Stimulated activated CD4-positive, alpha-beta T cell treated with anti-CD3 and anti-CD28 coated beads, TNF-alpha, amount 100 ng/mL, for 48 hours (primary cell): Measurements from ENCODE around the gene PTPRR.

Experiments
- DNase-seq, 3 donors: peaks; one replicate each; pipeline ENCODE4 v3.0.0-alpha.2; 2020; ENCODE audit warnings: low read depth in 3 of 3

PTPRR gene

GRCh38 chr12:70695361-70696023 is 225.0 kb downstream of the PTPRR start:
- no peak for DNase-seq

GRCh38 chr12:70692681-70693288 is 227.8 kb downstream of the PTPRR start:
- no peak for DNase-seq

GRCh38 chr12:70691018-70691672 is 229.4 kb downstream of the PTPRR start:
- no peak for DNase-seq

- no peak for DNase-seq
Observed at GRCh38 chr12:70686907-70687306, 233.6 kb downstream of the PTPRR start.

- no peak for DNase-seq
Observed at GRCh38 chr12:70686299-70686698, 234.2 kb downstream of the PTPRR start.

DNA sequence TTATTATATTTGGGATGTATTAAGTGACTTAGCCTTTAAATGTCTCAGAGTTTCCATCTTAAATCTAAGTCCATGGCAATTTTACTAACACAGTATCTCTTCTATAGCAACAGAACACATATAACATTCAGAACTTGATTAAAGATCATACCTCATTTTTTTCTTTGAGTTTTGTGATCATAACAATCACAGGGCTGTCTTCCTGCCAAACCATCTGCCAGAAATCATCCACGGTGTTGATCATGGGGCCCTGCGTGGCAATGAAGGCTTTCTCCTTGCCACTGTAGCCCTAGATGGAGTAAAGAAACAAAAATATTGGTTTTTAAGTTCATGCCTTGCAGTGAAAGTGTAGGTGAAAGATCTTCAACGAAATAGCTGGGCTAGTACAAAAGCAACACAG is 236.6 kb downstream of the PTPRR start:
- DNase-seq = no peak

DNA sequence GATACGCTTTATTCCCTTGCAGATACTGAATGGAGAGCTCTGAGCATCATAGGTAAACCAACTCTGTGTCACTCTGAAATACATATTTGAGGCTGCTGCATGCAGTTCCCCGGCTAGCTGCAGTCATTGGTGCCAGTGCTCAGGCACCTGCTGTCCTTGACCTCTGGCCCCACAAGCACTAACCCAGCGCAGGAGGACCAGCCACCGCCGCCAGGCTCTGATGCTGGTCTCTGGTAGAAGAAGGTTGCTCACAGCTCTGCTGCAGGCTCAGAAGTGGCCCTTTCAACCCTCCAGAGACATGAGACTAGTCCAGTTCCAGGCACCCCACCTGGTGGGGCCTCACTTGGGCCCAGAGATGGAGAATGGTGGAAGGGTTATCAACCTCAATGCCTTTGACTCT is 248.8 kb downstream of the PTPRR start:
- DNase-seq = no peak

DNA sequence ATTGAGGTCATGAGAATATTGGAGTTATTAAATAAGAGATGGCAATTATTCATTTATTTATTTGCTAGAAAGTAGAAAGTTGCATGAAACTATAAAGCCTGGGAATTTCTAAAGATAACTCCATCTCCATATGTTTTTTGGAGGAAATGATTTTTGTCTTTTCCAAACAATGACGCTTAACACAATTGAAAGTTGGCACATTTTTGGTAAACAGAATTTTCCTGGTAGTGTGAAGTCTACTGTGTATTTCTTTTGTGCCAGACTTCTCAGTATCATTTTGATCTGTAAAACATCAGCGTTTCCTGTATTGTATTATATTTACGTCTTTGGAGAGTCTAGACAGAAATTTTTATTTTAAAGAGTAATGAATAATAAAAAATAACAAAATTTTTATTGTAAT is 249.6 kb downstream of the PTPRR start:
- DNase-seq = no peak

GRCh38 chr12:70667253-70667652 is 253.3 kb downstream of the PTPRR start:
- no peak for DNase-seq

DNA sequence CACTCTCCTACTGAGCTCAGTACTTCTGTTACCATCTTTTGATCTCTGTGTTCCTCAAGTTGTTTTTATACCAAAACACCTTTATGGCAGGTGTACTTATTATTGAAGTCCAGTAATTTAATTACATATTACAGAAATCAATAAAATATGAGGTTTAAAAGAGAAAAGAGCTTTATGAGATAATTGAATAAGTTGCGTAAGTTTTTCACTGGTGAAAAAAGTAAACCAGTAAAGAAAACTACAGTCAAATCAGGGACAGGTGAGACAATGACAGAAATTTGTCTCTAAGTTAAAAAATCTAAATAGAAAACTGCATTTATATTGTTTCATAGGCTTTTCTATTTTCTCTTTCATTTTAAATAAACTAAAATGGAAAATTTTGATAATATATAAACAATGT is 254.2 kb downstream of the PTPRR start:
- DNase-seq = no peak

DNA sequence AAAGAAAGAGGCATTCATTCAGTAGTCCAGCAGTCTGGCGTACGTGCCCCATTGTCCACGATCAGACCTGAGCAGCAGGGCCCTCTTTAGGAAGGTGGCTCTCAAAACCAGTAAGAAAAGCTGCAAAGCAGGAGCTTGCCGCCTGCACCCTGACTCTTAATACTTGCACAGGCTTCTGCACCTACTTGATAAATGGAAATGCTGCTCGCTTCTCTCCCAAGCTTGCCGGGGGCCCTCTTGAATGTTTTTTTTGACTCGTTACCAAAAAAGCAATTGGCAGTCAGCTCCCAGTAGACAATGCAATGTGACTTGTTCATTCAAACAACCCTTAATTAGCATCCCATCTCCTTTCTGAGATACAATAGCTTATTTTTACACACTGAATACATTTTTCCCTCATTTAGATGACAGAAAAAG is 256.1 kb downstream of the PTPRR start:
- DNase-seq = no peak

GRCh38 chr12:70663838-70664237 is 256.7 kb downstream of the PTPRR start:
- no peak for DNase-seq

DNA sequence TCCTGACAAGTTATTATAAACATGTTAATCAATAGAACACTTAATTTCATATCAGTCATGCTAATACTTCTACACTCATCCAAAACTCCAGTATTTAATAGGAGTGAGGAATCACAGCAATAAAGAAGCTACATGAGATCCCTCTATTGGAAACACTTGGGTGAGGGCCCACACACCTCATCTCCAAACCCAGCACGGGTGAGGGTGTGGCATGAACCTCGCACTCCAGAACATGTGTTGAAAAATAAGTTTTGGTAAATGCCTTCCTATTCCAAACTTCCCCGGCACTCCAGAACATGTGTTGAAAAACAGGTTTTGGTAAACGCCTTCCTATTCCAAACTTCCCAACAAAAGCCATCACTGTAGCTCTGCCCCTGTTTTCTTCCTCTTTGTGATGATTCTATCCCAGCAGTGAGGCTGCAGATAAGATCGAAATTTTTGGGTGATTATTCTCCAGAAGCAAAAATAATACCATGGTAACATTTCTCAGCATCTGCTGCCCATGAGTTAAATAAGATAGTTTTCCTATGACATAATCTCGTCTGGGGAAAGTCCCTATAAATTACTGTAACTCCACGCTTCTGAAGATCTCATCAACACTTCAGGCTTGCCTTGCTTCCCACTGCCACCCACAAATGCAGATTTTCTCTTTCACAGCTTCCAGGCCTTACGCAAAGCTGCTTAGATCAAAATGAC is 258.9 kb downstream of the PTPRR start:
- no peak for DNase-seq

GRCh38 chr12:70660620-70661219 is 259.8 kb downstream of the PTPRR start:
- no peak for DNase-seq

GRCh38 chr12:70660002-70660604 is 260.4 kb downstream of the PTPRR start:
- DNase-seq = no peak

DNA sequence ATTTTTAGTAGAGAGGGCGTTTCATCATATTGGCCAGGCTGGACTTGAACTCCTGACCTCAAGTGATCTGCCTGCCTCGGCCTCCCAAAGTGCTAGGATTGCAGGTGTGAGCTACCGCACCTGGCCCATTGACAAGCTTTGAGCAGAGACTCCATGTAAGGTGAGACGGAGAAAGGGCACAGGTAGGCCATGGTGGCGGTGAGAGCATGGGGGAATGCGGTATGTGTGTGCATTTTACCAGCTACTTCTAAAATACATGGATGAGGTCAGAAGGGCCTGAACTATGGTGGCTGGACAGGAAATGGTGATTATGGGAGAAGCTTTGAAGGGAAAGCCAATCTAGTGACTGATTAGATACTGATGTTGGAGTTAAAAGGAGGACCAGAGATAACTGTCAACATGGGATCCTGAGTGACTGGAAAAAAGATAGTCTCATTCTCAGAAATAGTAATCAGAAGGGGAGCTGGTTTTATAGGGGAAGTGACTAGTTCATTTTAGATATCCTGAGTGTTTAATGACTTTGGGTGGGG is 261.4 kb downstream of the PTPRR start:
- no peak for DNase-seq

DNA sequence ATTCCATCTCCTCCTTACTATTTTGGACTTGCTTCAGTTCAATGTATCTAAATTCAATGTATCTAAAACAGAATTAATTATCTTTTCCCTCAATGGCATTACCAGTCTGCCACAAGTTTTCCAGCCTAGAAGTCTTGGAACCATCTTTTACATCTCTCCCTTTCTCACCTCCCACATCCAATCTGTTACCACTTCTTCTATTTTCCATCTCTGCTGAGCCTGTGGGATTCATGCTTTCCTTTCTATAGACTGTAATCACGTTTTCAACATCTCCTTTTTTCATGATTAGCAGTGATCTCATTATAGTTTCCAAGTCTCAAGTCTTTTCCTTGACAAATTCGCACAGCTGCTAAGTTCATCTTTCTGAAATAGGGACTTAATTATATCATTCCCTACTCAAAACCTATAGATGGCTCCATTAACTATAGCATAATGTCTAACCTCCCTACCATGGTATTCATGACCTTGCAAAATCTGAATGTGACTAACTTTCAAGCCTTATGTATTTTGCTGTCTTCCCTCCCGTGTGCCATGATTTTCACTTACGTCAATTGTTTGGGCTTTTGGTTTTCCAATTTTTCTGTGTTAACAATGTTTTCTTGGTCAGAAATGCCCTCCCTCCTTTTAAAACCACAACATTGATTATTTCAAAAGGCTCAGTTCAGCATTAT is 262.8 kb downstream of the PTPRR start:
- DNase-seq = no peak

DNA sequence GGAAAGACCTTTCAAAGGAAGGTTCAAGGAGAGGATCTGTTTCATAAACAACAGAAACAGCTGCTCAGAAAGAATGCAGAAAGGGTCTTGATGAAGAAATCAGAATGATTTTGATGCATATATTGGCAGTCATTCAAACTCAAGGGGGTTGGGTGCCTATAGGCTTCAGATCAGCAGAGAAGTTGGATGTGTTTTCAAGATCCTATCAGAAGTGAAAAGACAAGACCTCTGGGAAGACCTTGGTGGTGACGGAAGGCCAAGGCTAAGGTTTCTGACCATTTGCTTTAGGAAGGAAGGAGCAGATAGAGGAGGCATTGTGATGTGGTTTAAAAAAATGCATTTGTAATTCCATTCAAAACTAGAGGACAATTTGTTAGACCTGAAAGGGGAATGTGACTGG is 268.1 kb downstream of the PTPRR start:
- no peak for DNase-seq

GRCh38 chr12:70648831-70649230 is 271.7 kb downstream of the PTPRR start:
- no peak for DNase-seq

DNA sequence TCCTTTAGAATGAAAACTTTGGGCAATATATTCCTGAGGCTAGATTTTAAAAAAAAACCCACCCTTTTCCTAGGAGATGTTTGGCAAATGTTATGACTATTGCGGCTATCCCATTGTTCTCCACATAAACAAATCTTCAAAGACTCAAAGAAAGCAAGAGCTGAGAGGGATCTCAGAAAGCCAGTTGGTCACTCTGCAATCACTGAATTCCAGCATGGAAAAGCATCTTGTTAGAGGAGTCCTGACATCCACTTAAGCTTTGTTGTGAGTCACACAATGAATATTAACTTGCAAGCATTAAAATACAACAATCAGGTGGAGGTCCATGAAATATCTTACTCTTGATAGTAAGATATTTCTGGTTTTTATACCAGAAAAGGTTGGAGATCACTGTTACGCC is 272.3 kb downstream of the PTPRR start:
- no peak for DNase-seq

GRCh38 chr12:70646850-70647249 is 273.7 kb downstream of the PTPRR start:
- no peak for DNase-seq
